NB4 (cell line): ENCODE measurements around the gene ZNF182.

Source experiments
- MYC ChIP-seq: IDR thresholded peaks from 2 replicates; pipeline ENCODE4 v1.6.1; 2011; ENCODE audit warnings: low read depth, low read length
- POLR2A ChIP-seq: IDR thresholded peaks from 2 replicates; pipeline ENCODE4 v1.6.1; 2011; ENCODE audit warnings: mild to moderate bottlenecking; ENCODE audit not compliant: insufficient read length; ENCODE audit errors: extremely low read depth
- TF ChIP-seq, protein P1 (sequence below): IDR thresholded peaks from one replicate; pipeline ENCODE4 v1.5.1; 2012; ENCODE audit warnings: low read depth, low read length

DNA sequence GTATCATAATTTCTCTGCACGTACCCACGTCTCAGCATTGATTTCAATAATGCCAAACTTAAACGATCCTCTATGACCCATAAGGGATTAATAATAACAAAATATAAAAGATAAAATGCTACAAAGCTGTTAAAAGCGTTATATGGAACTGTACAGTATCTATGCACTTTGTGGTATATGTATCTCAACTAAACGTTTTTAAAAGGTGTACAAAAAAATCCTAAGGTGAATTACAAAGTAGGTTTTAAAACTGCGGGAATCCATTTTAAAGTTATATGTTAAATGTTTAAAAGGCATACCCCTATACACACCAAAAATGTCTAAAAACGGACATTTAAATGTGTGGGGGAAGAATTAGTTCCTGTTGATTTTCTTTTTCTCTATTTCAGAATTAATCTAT is 860 bp downstream of the ZNF182 start:
- TF ChIP-seq, protein P1, sequence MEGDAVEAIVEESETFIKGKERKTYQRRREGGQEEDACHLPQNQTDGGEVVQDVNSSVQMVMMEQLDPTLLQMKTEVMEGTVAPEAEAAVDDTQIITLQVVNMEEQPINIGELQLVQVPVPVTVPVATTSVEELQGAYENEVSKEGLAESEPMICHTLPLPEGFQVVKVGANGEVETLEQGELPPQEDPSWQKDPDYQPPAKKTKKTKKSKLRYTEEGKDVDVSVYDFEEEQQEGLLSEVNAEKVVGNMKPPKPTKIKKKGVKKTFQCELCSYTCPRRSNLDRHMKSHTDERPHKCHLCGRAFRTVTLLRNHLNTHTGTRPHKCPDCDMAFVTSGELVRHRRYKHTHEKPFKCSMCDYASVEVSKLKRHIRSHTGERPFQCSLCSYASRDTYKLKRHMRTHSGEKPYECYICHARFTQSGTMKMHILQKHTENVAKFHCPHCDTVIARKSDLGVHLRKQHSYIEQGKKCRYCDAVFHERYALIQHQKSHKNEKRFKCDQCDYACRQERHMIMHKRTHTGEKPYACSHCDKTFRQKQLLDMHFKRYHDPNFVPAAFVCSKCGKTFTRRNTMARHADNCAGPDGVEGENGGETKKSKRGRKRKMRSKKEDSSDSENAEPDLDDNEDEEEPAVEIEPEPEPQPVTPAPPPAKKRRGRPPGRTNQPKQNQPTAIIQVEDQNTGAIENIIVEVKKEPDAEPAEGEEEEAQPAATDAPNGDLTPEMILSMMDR: no peak
- TF ChIP-seq POLR2A: no peak
- no peak for TF ChIP-seq MYC
